HG03066 (cell line): ENCODE results near the gene INSIG1.

Source experiments
- ATAC-seq: cut with Tn5 transposase; IDR thresholded peaks from one replicate; pipeline ENCODE4 v1.9.1; 2021; ENCODE audit warnings: low read depth; ENCODE audit not compliant: unreplicated experiment

Gene INSIG1

GRCh38 chr7:155299535-155300202, 2.0 kb downstream of the INSIG1 start:
- ATAC-seq = no peak

GRCh38 chr7:155300641-155301452, 3.2 kb downstream of the INSIG1 start:
- no peak for ATAC-seq

GRCh38 chr7:155303039-155303593, 5.4 kb downstream of the INSIG1 start:
- no peak for ATAC-seq

GRCh38 chr7:155303897-155304296, 6.2 kb downstream of the INSIG1 start:
- no peak for ATAC-seq

- no peak for ATAC-seq
Observed at GRCh38 chr7:155305231-155305904, 7.7 kb downstream of the INSIG1 start.

- ATAC-seq = no peak
Observed at GRCh38 chr7:155306673-155307470, 9.2 kb downstream of the INSIG1 start.

- no peak for ATAC-seq
Observed at GRCh38 chr7:155308330-155309020, 10.8 kb downstream of the INSIG1 start.

- ATAC-seq = no peak
Observed at GRCh38 chr7:155309021-155309338, 11.3 kb downstream of the INSIG1 start.

- ATAC-seq = no peak
Observed at GRCh38 chr7:155310425-155311114, 12.9 kb downstream of the INSIG1 start.

GRCh38 chr7:155311826-155312537, 14.3 kb downstream of the INSIG1 start:
- ATAC-seq = no peak

GRCh38 chr7:155312633-155313032, 15.0 kb downstream of the INSIG1 start:
- no peak for ATAC-seq

GRCh38 chr7:155313096-155313495, 15.4 kb downstream of the INSIG1 start:
- ATAC-seq = no peak

GRCh38 chr7:155315977-155316376, 18.3 kb downstream of the INSIG1 start:
- no peak for ATAC-seq

- no peak for ATAC-seq
Observed at GRCh38 chr7:155316427-155317113, 18.9 kb downstream of the INSIG1 start.

- no peak for ATAC-seq
Observed at GRCh38 chr7:155317114-155317434, 19.4 kb downstream of the INSIG1 start.

GRCh38 chr7:155318245-155318644, 20.6 kb downstream of the INSIG1 start:
- ATAC-seq = no peak

- ATAC-seq = no peak
Observed at GRCh38 chr7:155322530-155322929, 24.9 kb downstream of the INSIG1 start.

- no peak for ATAC-seq
Observed at GRCh38 chr7:155323001-155323638, 25.4 kb downstream of the INSIG1 start.
